ENCODE results near the gene UTP11.

UTP11 gene

DNA sequence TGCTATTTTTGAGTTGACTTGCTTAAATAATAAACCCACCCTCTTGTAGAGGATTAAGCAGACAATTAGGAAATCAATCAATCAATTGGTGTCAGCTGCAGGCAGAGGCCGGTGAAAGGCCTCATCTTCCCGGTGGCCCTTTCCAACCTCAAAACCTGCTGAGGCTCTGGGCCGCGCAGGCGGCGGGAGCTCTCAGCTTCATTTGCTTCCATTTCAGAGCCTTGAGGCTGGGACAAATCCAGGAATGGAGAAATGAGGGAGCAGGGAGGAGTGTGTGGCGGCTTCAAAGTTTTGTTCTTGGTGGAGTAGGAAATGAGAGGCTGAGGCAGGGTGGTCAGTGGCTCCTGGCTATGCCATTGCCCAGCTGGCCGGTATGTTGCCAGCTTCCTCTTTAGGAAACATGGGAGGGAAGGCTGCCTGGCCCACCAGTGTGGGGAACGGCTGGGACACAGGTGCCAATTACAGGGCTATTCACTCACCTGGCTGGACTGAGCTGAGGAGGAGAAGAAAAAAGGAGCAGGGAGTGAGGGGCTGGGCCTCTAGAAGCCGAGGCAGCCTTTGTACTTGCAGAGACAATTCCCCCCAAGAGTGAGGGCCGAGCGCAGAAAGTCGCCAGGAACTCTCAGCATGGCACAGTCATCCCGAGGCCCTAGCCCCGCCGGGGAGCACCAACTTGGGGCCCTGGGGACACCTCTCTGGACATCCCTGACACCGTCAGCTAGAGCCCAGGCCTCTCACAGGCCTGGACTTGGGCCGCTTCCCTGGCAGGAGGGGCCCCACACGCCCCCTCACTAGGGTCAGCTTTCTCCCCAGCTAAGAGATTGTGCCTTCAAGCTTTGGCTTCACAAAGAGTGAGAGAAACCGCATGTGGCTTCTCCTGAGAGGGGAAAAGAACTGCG lies 29.7 kb downstream of the UTP11 start:
- in situ Hi-C loops (cut with HindIII; ENCODE audit: low pct_ligation_motif_present, low pct_unique_long_range_greater_than_20kb, low sequenced_read_pairs) = loop anchor here (25.0 kb wide), 1 partner anchor 770 kb away; no protein-coding TSS in a partner anchor
- DNase-seq = no peak

DNA sequence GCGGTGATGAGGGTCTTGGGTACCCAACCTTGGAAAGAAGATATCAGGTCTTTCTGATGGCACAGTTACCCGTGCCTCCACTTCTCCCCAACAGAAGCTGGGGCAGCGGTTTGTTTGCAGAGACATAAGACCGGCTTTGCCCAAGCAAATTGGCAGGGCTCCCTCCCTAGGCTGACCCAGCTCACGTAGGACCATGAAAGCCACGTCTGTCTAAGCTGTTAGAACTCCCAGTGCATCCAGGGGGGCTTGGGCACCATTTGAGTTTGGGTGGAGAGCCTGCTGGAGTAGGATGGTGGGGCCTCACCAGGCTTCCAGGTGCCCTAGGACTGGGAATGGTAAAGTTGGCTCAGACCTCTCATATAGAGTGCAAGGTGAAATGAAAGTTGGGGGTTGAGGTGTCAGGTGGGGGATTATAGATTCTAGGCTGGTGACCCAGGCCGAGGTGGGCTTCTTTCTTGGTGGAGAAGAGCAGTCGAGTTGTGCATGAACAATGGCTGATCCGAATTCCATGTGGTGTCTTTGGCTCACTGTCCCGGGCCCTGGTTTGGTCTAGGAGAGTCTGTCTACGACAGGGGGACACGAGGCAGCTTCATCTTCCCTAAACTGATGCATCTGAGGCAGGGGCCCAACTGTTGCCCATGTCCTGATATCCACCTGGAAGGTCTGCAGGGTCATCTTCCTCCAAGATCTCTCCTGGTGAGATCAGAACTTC lies 30.7 kb downstream of the UTP11 start:
- in situ Hi-C loops (cut with HindIII; ENCODE audit: low pct_ligation_motif_present, low pct_unique_long_range_greater_than_20kb, low sequenced_read_pairs) = loop anchor here (25.0 kb wide), 1 partner anchor 769 kb away; no protein-coding TSS in a partner anchor
- DNase-seq = no peak

DNA sequence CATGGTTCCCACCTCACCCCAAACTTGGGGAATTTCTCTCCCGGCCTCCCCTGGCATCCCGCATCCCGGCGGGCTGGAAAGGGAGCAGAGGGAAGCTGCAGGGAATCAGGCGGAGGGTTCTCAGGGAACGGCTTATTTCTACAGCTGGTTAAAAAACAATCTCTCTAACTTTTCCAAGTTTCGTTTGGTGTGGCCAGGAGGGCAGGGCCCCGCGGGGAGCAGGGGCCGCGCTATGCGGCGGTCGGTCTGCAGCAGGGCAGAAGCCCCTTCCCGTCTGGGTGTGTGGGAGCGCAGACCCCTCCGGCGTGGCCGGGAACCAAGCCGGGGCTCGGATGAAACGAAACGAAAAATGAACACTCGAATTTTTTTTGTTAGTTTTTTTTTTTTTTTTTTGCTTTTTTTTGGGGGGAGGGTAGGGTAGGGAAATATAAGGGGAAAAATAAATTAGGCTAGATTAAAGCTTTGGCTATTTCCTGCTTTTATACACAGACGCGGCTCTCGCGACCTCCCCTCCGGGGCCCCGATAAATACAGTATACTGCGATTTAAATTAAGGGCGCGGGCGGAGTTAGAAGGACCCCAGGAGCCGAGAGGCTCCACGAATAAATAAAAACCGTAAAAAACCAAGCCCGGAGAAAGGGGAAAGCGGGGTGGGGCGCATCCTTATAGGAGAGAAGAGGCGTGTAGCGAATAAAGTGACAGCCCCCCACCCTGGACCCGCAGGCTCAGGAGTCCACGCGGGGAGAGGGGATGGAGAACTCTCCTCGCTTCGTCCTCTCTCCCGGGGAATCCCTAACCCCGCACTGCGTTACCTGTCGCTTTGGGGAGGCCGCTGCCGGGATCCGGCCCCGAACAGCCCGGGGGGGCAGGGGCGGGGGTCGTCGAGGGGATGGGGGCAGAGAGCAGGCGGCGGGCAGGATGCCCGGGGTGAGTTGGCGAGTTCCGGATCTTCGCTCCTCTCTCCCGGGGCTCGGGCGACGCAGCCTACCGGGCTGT lies 32.0 kb downstream of the UTP11 start:
- DNase-seq = no peak
- in situ Hi-C loops (cut with HindIII; ENCODE audit: low pct_ligation_motif_present, low pct_unique_long_range_greater_than_20kb, low sequenced_read_pairs) = loop anchor here (25.0 kb wide), 1 partner anchor 768 kb away; no protein-coding TSS in a partner anchor

DNA sequence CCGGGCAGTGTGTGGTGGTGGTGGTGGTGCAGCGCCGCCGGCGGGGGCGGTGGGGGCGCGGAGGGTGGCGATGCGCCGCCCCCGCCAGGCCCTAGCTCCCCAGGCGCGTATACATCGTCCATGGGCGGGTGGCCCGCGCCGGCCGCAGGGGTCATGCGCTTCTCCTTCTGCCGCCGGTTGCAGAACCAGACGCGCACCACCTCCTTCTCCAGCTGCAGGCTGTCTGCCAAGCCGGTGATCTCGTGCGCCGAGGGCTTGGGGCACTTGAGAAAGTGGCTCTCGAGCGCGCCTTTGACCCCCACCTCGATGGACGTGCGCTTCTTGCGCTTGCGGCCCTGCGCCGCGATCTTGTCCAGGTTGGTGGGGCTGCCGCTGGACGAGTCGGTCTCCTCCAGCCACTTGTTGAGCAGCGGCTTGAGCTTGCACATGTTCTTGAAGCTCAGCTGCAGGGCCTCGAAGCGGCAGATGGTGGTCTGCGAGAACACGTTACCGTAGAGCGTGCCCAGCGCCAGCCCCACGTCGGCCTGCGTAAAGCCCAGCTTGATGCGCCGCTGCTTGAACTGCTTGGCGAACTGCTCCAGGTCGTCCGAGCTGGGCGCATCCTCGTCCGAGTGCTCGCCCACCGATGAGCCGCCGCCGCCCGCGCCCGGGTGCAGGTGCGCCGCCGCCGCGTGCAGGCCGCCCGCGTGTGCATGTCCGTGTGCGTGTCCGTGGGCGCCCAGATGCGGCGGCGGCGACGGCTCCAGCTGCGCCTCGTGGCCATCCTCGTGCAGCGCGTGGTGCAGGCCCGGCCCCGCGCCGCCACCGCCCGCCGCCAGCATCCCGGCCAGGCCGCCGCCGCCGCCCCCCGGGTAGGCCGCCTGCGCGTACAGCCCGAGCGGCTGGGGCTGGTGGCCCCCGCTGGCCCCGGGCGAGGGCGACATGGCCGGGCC lies 33.1 kb downstream of the UTP11 start:
- DNase-seq = peak; percentile 6
- in situ Hi-C loops (cut with HindIII; ENCODE audit: low pct_ligation_motif_present, low pct_unique_long_range_greater_than_20kb, low sequenced_read_pairs) = loop anchor here (25.0 kb wide), 1 partner anchor 767 kb away; no protein-coding TSS in a partner anchor

DNA sequence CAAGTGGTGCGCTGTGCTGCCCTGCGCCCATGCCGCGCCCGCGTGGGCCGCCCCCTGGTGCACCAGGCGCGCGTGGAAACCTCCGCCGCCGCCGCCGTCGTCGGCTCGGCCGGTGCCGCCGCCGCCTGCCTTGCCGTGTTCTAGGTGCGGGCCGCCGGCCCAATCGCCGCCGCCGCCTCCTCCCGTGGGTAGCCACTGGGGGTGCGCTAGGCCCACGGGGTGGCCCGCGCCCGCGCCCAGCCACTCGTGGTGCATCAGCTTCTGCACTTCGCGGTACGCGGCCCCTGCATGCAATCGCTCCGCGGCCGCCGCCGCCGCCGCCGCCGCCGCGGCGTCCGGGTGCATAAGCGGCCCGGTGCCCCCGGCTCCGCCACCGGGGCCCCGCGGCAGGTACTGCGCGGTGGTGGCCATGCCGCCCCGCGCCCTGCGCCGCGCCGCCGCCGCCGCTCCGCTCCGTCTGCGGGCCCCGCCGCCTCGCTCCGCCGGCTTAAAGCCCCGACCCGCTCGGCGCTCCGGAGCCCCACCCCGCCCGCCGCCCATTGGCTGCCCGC lies 33.9 kb downstream of the UTP11 start, which contains the start of gene POU3F1:
Gene POU3F1 (minus strand): TSS at position 461 of the 551 bp plus-strand sequence. CDS start 50 bp downstream, at position 411.
- no peak for DNase-seq
- in situ Hi-C loops (cut with HindIII; ENCODE audit: low pct_ligation_motif_present, low pct_unique_long_range_greater_than_20kb, low sequenced_read_pairs) = loop anchor here (25.0 kb wide), 1 partner anchor 766 kb away; no protein-coding TSS in a partner anchor

DNA sequence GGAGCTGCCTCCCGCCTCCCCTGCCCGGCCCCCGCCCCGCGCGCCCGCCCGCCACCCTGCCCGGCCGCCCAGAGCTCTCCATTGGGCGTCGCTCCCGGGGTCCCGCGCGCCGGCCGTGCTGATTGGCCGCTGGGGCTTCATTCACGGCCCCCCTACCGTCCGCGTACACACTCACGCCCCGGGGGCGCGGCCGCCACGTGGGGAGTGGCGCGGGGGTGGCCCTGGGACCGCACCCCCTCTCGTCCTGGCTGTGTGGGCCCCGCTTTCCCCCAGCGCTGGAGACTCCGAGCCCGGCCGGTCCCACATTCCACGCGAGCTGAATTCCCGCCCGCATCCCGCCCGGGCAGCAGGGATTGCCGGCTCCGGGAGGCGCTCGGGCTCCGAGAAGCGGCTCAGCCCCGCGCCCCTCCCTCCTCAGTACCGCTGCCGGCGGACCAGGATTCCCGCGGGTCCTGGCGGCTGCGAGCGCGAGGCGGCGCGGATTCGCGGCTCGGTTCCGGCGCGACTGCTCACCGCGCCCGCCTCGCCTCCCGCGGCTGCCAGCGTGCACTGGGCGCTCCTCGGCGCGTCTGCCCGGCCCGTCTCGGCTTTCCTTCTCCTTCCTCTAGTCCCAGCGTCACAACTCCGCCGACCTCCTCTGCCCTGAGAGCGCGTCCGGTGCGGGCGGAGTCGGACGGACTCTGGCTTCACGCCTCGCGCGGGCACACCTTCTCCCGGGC lies 34.5 kb downstream of the UTP11 start:
- in situ Hi-C loops (cut with HindIII; ENCODE audit: low pct_ligation_motif_present, low pct_unique_long_range_greater_than_20kb, low sequenced_read_pairs) = loop anchor here (25.0 kb wide), 1 partner anchor 765 kb away; no protein-coding TSS in a partner anchor
- peak; percentile 80 for DNase-seq

DNA sequence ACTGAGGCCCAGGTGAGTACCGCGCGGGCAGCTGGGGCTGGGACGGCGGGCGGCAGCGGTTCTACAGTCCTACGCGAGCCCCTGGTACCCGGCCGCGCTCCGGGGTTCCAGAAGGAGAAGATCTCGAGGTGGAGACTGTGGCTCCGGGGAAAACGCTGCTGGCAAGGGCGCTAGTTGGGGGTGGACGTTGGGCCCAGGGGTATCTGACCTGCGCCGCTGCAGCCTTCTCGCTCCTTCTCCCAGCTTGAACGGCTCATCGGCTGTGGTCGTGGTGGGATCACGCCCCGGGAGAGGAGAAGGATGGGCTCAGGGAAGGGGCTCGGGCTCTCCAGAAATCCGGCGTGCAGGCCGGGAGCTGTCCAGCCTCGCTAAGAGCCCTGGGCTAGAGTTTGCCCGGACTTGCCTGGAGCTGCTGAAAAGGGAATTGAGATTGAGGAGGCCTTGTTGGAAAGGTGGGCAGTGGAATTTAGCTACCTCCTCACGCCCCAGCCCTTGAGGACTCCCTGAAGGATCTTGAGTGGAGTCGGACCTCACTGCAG lies 35.1 kb downstream of the UTP11 start:
- in situ Hi-C loops (cut with HindIII; ENCODE audit: low pct_ligation_motif_present, low pct_unique_long_range_greater_than_20kb, low sequenced_read_pairs) = loop anchor here (25.0 kb wide), 1 partner anchor 765 kb away; no protein-coding TSS in a partner anchor
- DNase-seq = peak; percentile 56

DNA sequence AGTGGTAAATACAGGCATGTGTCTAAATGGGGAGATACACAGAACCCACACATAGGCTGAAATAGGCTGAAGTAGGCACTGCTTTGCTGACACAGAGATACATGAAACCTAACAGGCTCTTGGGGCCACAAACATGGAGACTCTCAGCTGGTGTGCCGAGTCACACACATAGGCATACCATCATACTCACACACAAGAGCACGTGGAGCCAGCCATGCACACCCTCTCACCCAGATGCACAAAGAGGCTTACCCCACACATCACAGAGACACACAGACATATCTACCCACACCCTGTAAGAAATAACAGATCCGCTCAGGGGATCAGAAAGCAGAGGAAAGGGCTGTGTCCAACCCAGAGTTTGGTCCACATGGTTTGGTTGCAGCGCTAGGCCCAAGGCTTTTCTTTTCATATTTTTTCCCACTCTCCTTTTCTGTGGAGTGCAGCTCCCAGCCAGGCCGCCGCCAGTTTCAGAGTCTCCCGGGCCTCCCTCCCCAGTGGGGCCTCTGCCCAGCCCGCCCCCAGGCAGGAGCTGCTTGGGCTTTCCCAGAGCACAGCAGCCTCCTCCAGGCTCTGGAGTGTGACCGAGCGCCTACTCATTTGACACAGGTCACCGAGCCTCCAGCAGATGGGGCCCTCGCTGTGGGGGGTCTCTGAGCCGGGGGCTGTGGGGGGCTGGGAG lies 38.0 kb downstream of the UTP11 start:
- in situ Hi-C loops (cut with HindIII; ENCODE audit: low pct_ligation_motif_present, low pct_unique_long_range_greater_than_20kb, low sequenced_read_pairs) = no loop called here
- no peak for DNase-seq

DNA sequence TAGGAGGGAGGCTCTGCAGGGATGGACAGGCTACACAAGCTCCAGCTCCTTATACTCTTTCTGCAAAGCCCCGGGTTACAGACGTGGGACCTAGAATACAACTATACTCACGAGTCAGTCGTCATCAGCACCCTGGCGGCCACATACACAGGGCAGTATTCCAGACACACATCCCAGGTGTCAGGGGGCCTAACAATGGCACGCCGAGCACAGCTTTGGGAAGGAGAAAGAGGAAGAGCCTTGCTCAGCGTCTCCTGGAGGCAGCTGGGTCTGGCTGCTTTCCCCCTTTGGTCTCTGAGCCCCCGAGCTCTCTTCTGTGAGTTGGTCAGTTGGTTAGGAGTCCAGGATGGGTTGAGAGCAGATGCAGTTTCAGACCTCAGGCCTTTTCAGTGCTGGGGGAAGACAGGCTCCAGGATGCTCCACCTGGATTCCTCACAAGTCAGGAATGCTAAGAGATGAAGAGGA lies 38.6 kb downstream of the UTP11 start:
- in situ Hi-C loops (cut with HindIII; ENCODE audit: low pct_ligation_motif_present, low pct_unique_long_range_greater_than_20kb, low sequenced_read_pairs) = no loop called here
- DNase-seq = no peak

DNA sequence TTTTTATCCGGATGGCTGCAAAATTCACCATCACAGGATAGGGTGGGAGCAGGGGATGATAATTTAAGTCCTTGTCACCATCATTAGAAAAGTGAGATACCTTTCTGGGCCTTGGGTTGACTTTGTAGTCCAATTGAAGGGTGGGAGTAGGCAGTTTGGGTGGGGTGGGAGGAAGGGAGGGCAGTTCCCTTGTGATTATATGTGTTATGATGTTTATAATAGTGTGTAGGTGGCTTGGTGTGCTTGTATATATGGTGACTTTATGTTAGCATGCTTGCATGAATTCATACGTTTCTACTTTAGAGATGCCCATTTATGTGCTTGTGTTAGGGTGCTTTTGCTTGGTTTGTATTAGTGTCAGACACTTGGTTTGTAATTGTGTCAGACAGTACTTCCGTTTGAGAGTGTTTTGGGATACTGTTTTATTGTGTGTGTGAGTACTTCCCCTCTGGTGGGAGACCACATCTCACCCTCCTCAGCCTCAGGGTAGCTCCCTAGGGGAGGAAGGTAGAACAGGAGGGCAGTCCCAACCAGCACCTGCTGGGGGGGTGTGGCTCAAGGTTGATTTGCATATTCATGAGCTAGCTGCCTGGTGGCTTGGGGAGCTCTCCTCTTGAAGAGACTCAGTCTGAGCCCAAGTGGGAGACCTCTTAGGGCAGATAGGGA lies 40.3 kb downstream of the UTP11 start:
- in situ Hi-C loops (cut with HindIII; ENCODE audit: low pct_ligation_motif_present, low pct_unique_long_range_greater_than_20kb, low sequenced_read_pairs) = no loop called here

DNA sequence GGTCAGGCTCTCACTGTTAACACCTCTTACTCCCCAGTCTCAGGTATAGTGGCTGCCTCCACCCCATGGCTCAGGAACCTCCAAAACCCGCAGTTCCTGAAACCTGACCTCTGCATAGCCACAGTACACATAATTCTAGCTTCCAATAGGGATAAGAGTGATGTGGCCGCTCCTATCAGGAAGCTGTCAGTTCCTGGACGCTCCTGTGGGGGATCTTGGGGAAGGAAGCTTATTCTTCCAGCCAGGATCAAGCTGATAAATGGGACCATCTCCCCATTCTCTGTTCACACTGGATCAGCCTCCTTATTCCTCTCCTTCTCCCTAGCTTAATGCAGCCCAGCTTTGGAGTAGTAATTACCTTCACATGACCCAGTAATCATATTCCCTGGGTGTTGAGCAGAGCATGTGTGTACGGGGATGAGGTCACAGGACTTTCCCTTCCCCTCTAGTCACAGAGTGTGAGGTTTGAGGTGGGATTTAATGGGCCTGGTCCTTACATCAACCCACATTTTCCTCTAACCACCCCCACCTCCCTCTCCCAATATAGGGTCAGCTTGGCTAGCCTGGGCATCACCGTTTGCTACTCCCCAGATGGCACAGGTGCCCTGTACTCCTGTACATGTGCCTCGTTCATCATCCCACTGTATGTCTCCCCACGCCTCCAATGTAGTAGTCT lies 41.0 kb downstream of the UTP11 start:
- no peak for DNase-seq
- in situ Hi-C loops (cut with HindIII; ENCODE audit: low pct_ligation_motif_present, low pct_unique_long_range_greater_than_20kb, low sequenced_read_pairs) = no loop called here

More for the DNA sequence above, 40.3 kb downstream of the UTP11 start:
- DNase-seq = no peak

DNA sequence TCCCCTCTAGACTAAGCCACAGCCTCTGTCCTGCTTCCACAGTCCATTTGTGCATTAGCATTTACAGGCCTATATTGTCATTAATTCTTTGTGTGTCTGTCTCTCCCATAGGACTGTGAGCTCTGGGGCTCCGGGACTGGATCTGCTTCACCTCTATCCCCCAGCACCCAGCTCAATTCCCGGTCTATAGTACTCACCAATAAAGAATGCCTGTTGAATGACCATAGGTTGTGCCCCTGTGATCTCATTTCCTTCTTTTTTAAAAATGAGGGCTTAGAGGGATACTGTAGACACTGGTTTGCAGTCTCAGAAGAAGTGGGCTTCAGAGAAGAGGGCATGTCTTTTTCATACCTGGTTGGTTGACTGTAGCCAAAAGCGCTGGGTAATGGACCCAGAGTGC lies 42.9 kb downstream of the UTP11 start:
- DNase-seq = no peak
- in situ Hi-C loops (cut with HindIII; ENCODE audit: low pct_ligation_motif_present, low pct_unique_long_range_greater_than_20kb, low sequenced_read_pairs) = no loop called here

DNA sequence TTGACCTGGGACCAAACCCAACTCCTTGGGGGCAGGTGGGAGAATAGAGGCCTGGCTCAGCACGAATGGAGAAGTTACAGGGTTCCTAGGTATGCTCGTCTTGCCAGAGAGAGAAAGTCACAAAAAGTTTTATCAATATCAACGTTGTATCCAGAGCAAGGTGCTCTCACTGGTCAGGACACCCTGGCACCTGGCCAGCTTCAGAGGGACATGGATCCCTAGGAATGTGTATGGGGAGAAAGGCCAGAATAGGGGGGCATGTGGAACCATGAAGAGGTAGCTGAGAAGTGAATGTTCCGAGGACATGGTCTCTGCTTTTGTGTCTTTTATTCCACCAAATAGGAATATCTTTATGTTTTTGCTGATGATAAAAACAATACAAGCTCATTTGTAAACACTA lies 43.4 kb downstream of the UTP11 start:
- no peak for DNase-seq
- in situ Hi-C loops (cut with HindIII; ENCODE audit: low pct_ligation_motif_present, low pct_unique_long_range_greater_than_20kb, low sequenced_read_pairs) = no loop called here

DNA sequence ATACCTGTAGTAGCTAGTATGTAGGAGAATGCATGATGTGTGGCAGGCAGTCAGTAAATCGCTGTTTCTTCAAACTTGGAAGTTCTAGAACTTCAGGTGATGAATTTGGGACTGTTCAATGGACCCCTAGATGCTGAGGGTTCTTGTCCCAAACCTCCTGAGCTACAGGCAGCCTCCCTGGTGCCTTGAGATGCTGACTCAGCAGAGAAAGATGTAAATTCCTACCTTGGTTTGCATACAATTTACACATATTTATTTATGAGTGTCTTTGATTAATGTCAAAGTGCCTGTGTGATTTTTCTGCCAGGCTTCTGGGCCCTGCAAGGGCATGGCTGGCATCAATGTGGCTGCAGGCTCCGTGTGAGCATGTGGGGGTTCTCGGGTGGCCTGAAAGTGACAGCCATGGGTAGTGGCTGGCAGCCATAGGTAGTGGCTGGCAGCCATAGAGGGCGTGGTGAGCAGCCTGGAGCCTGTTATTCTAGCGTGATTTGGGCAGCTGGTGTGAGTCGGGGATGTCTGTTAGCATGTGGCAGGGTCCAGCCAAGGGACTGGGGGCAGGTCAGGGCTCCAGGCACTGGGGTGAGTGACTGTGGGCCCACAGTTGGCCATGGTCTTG lies 47.2 kb downstream of the UTP11 start:
- DNase-seq = no peak
- in situ Hi-C loops (cut with HindIII; ENCODE audit: low pct_ligation_motif_present, low pct_unique_long_range_greater_than_20kb, low sequenced_read_pairs) = no loop called here
